ENCODE measurements around the gene MGAT2. TPM values are rescaled to one million over a fixed set of nuclear protein-coding genes. Genes with fewer than 3 reads are reported as not detected.

MGAT2 gene
- total RNA-seq, 2 experiments from 2014 or later: 23.8 to 32.2 TPM

- H3K4me1 Mint-ChIP-seq: peaks cover 40% of the 10 kb centered on the region
- intact Hi-C loops (cut with DNase I, micrococcal nuclease): loop anchor here (1.0 to 10.0 kb wide), 8 partner anchors 12 to 645 kb away; partner anchors contain the start of genes LRR1 (in 2 of the 2), MGAT2 (in 2 of the 2), RPL36AL (in 2 of the 2) and KLHDC2 (in 1 of the 2)
- H3K9me3 Mint-ChIP-seq (ENCODE audit: low read depth): no peaks in the 10 kb centered on the region
- DNase-seq: peak; percentile 99
- ChIA-PET CTCF (interaction anchor here (0.6 to 3.7 kb wide), 18 partner anchors 10 to 900 kb away, joined by 3 to 41 read pairs (median 4); partner anchors contain the start of genes LRR1, MGAT2 and RPL36AL), POLR2A (interaction anchor here (0.6 to 2.2 kb wide), 8 partner anchors 9 to 49 kb away, joined by 3 to 18 read pairs (median 4); partner anchors contain the start of genes DNAAF2, LRR1 and RPL36AL)
- peak; percentile 84 for ATAC-seq
- peak within 1 kb of the TSS; percentile 96 for H3K27ac Mint-ChIP-seq
- no peaks in the 10 kb centered on the region for H3K27me3 Mint-ChIP-seq
- peak within 1 kb of the TSS; percentile 92 for H3K4me3 Mint-ChIP-seq
- H3K36me3 Mint-ChIP-seq (ENCODE audit: low read depth): peaks cover 53% of the 10 kb centered on the region
Observed at GRCh38 chr14:49585803-49586672, 34.6 kb upstream of the MGAT2 start, which contains the start of gene RPS29. Gene RPS29, minus strand, starts transcription at chr14:49586380. Its CDS starts 34 bp downstream, at chr14:49586346.

DNA sequence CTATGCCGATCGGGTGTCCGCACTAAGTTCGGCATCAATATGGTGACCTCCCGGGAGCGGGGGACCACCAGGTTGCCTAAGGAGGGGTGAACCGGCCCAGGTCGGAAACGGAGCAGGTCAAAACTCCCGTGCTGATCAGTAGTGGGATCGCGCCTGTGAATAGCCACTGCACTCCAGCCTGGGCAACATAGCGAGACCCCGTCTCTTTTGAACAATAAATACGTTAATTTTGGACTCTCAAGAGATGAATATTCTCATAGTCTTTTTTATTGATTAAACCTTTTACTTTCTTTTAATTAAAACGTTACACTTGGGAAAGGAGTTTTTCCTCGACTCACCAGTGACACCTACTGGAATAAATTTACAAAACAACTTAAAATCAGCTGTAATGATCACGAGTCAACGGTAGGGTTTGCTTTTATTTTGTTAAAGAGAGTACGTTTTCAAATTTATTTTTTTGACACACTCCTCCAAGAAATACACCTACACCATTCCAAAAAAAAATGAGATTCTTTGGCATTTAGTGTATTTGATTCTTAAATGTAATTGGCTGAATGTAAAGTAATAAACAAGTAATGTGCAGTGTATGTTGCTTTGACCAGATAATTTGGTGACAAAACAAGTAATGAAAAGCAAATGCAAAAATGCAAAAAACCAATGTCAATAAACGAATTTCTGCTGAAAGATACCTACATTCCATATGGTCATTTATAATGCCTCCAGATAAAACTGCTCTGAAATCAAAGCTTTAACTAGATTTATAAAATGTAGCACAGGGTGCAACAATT, 33.7 kb upstream of the MGAT2 start:
- DNase-seq (peak; percentile 78), ATAC-seq (peak; percentile 33)
- POLR2A ChIA-PET: interaction anchor here (0.6 to 2.2 kb wide), 8 partner anchors 8 to 167 kb away, joined by 3 to 18 read pairs (median 5); partner anchors contain the start of genes DNAAF2, LRR1 and RPL36AL
- Mint-ChIP-seq H3K27ac (peak overlapping the region; percentile 96), H3K4me1 (peaks cover 32% of the 10 kb centered on the region), H3K9me3 (ENCODE audit: low read depth) (no peaks in the 10 kb centered on the region), H3K27me3 (no peaks in the 10 kb centered on the region), H3K4me3 (peak overlapping the region; percentile 92), H3K36me3 (ENCODE audit: low read depth) (peaks cover 45% of the 10 kb centered on the region)
- CTCF ChIA-PET: interaction anchor here (0.6 to 3.7 kb wide), 13 partner anchors 9 to 1204 kb away, joined by 3 to 41 read pairs (median 6); partner anchors contain the start of genes LRR1, MGAT2 and RPL36AL
- intact Hi-C loops (cut with DNase I, micrococcal nuclease): loop anchor here (1.0 to 10.0 kb wide), 9 partner anchors 11 to 644 kb away; partner anchors contain the start of genes LRR1 (in 2 of the 2), MGAT2 (in 2 of the 2), RPL36AL (in 2 of the 2) and KLHDC2 (in 1 of the 2)

GRCh38 chr14:49589387-49589786, 31.2 kb upstream of the MGAT2 start:
- Mint-ChIP-seq H3K9me3 (ENCODE audit: low read depth) (no peaks in the 10 kb centered on the region), H3K4me3 (no peak overlapping the region), H3K4me1 (peaks cover 8% of the 10 kb centered on the region), H3K36me3 (ENCODE audit: low read depth) (peaks cover 21% of the 10 kb centered on the region), H3K27ac (peak overlapping the region; percentile 1), H3K27me3 (no peaks in the 10 kb centered on the region)
- ChIA-PET CTCF (interaction anchor here (1.3 kb wide), 1 partner anchor 9 kb away, joined by 4 read pairs; the partner anchor contains the start of gene LRR1), POLR2A (interaction anchor here (0.6 kb wide), 1 partner anchor 31 kb away, joined by 3 read pairs; the partner anchor contains the start of genes MGAT2 and RPL36AL)
- ATAC-seq (no peak), DNase-seq (no peak)
- intact Hi-C loops (cut with DNase I, micrococcal nuclease): loop anchor here in 1 of 2 experiments (10.0 kb wide), 1 partner anchor 125 kb away; no protein-coding TSS in a partner anchor

GRCh38 chr14:49593016-49593415, 27.6 kb upstream of the MGAT2 start:
- Mint-ChIP-seq H3K9me3 (ENCODE audit: low read depth) (no peaks in the 10 kb centered on the region), H3K4me1 (peaks cover 8% of the 10 kb centered on the region), H3K4me3 (no peak overlapping the region), H3K27ac (no peak overlapping the region), H3K36me3 (ENCODE audit: low read depth) (no peaks in the 10 kb centered on the region), H3K27me3 (no peaks in the 10 kb centered on the region)
- CTCF ChIA-PET: interaction anchor here (1.7 kb wide), 1 partner anchor 131 kb away, joined by 6 read pairs; no protein-coding TSS in a partner anchor
- POLR2A ChIA-PET: no interaction called here
- no peak for DNase-seq
- no peak for ATAC-seq
- intact Hi-C loops (cut with DNase I, micrococcal nuclease): no loop called here

- Mint-ChIP-seq H3K27me3 (no peaks in the 10 kb centered on the region), H3K4me3 (no peak overlapping the region), H3K4me1 (peaks cover 8% of the 10 kb centered on the region), H3K36me3 (ENCODE audit: low read depth) (peaks cover 6% of the 10 kb centered on the region), H3K9me3 (ENCODE audit: low read depth) (no peaks in the 10 kb centered on the region), H3K27ac (no peak overlapping the region)
- DNase-seq (peak; percentile 13), ATAC-seq (no peak)
- CTCF ChIA-PET: interaction anchor here (0.6 to 3.5 kb wide), 5 partner anchors 8 to 133 kb away, joined by 3 to 41 read pairs (median 6); partner anchors contain the start of genes MGAT2, RPL36AL and RPS29
- intact Hi-C loops (cut with DNase I, micrococcal nuclease): no loop called here
- POLR2A ChIA-PET: interaction anchor here (0.6 to 1.4 kb wide), 2 partner anchors 8 to 22 kb away, joined by 3 to 6 read pairs; partner anchors contain the start of gene RPS29
Observed at GRCh38 chr14:49594347-49595091, 26.1 kb upstream of the MGAT2 start.

DNA sequence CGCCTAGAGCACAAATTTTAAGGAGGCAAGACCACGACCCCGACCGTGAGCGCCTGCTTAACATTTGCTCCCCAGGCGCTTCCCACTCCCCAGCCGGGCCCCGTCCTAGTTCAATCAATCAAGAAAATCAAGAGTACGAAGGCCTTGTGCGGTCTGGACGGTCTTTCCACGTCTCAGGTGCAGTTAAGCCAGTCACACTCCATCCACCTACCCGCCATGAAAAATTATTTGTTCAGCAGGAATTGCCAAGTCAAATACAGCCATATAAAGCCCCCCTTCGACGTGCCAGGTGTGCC, 22.5 kb upstream of the MGAT2 start:
- intact Hi-C loops (cut with DNase I, micrococcal nuclease): loop anchor here (1.0 kb wide), 4 partner anchors 12 to 170 kb away; partner anchors contain the start of genes MGAT2 (in 2 of the 2), RPL36AL (in 2 of the 2), RPS29 (in 2 of the 2) and KLHDC2 (in 1 of the 2)
- H3K27me3 Mint-ChIP-seq: no peaks in the 10 kb centered on the region
- peaks cover 19% of the 10 kb centered on the region for H3K4me1 Mint-ChIP-seq
- no peak for DNase-seq
- peak; percentile 9 for ATAC-seq
- peak overlapping the region; percentile 99 for H3K27ac Mint-ChIP-seq
- CTCF ChIA-PET: interaction anchor here (1.4 to 2.5 kb wide), 5 partner anchors 11 to 137 kb away, joined by 3 to 35 read pairs (median 10); partner anchors contain the start of genes DNAAF2, MGAT2, RPL36AL and RPS29
- H3K9me3 Mint-ChIP-seq (ENCODE audit: low read depth): no peaks in the 10 kb centered on the region
- POLR2A ChIA-PET: interaction anchor here (1.8 to 2.3 kb wide), 2 partner anchors 12 to 23 kb away, joined by 17 to 22 read pairs; partner anchors contain the start of genes MGAT2, RPL36AL and RPS29
- peaks cover 20% of the 10 kb centered on the region for H3K36me3 Mint-ChIP-seq (ENCODE audit: low read depth)
- peak overlapping the region; percentile 99 for H3K4me3 Mint-ChIP-seq

DNA sequence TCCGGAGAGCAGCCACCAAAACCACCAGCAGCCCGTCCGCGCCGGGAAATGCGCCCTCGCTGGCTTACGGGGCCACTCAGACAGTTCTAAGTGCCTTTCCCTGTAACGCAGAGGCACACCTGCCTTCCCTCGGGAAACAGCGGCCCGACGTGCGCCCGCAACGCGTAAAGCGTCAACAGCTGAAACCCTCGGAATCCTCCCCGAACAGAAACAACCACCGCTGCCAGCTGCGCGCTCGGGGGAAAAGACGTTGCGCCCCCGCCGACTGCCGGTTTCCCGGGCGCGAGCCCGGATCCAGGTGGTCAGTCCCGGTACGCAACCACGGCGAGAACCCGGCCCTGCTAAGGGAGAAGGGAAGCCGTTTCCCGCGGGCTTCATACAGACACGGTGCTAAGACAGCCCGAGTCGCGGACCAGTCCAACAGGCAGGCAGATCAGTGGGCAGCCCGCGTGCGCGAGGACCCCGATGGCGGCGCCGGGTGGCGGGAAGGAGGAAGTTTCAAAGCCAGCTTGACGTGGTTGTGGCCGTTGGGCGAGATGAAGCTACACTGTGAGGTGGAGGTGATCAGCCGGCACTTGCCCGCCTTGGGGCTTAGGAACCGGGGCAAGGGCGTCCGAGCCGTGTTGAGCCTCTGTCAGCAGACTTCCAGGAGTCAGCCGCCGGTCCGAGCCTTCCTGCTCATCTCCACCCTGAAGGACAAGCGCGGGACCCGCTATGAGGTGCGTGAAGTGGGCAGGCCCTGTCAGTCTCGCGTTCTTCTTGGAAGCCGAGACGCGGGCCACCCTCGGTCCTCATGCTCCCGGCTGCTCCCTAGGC, 21.9 kb upstream of the MGAT2 start, which contains the start of gene LRR1:
TSS of gene LRR1 (plus strand) at position 456 of the 816 bp plus-strand sequence. CDS start at position 537, 81 bp downstream.
- ATAC-seq (peak; percentile 76), DNase-seq (peak; percentile 90)
- ChIA-PET POLR2A (interaction anchor here (0.6 to 2.3 kb wide), 5 partner anchors 12 to 170 kb away, joined by 3 to 22 read pairs (median 8); partner anchors contain the start of genes DNAAF2, MGAT2, RPL36AL and RPS29), CTCF (interaction anchor here (0.6 to 2.5 kb wide), 10 partner anchors 9 to 263 kb away, joined by 3 to 35 read pairs (median 4); partner anchors contain the start of genes DNAAF2, MGAT2, RPL36AL and RPS29)
- intact Hi-C loops (cut with DNase I, micrococcal nuclease): loop anchor here (1.0 kb wide), 4 partner anchors 12 to 170 kb away; partner anchors contain the start of genes MGAT2 (in 2 of the 2), RPL36AL (in 2 of the 2), RPS29 (in 2 of the 2) and KLHDC2 (in 1 of the 2)
- Mint-ChIP-seq H3K27me3 (no peaks in the 10 kb centered on the region), H3K27ac (peak within 1 kb of the TSS; percentile 99), H3K9me3 (ENCODE audit: low read depth) (no peaks in the 10 kb centered on the region), H3K4me3 (peak within 1 kb of the TSS; percentile 99), H3K36me3 (ENCODE audit: low read depth) (peaks cover 20% of the 10 kb centered on the region), H3K4me1 (peaks cover 19% of the 10 kb centered on the region)

DNA sequence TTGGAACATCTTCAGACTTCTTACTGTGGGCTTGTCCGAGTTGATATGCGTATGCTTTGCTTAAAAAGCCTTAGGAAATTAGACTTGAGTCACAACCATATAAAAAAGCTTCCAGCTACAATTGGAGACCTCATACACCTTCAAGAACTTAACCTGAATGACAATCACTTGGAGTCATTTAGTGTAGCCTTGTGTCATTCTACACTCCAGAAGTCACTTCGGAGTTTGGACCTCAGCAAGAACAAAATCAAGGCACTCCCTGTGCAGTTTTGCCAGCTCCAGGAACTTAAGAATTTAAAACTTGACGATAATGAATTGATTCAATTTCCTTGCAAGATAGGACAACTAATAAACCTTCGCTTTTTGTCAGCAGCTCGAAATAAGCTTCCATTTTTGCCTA, 13.0 kb upstream of the MGAT2 start:
- ChIA-PET POLR2A (interaction anchor here (0.7 kb wide), 1 partner anchor 13 kb away, joined by 3 read pairs; the partner anchor contains the start of gene MGAT2), CTCF (interaction anchor here (0.7 to 1.4 kb wide), 2 partner anchors 12 to 21 kb away, joined by 4 to 5 read pairs; partner anchors contain the start of genes MGAT2 and RPL36AL)
- no peak for DNase-seq
- H3K27ac Mint-ChIP-seq: no peak overlapping the region
- H3K4me3 Mint-ChIP-seq: no peak overlapping the region
- H3K4me1 Mint-ChIP-seq: peaks cover 6% of the 10 kb centered on the region
- H3K36me3 Mint-ChIP-seq (ENCODE audit: low read depth): peaks cover 31% of the 10 kb centered on the region
- H3K27me3 Mint-ChIP-seq: no peaks in the 10 kb centered on the region
- H3K9me3 Mint-ChIP-seq (ENCODE audit: low read depth): no peaks in the 10 kb centered on the region
- ATAC-seq: no peak
- intact Hi-C loops (cut with DNase I, micrococcal nuclease): no loop called here

DNA sequence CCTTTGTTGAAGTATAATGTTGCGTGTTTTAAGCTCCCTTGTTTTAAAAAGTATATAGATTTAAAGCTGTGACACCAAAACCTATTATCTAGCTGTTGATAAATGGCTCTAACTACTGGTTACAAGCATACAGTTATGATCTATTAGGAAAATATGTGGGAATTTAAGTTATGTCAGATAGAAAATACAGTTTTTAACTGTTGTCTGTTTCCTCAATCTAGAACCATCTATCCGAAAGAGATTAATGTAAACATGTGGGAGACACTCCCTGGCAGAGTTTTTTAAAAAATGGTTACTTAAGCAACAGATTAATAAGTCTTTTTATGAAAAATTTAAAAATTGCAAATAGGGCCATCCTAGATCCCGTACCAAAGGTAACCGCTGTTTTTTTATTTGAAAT, 8.3 kb upstream of the MGAT2 start:
- CTCF ChIA-PET: interaction anchor here (1.1 kb wide), 1 partner anchor 25 kb away, joined by 3 read pairs; no protein-coding TSS in a partner anchor
- intact Hi-C loops (cut with DNase I, micrococcal nuclease): no loop called here
- H3K27me3 Mint-ChIP-seq: no peaks in the 10 kb centered on the region
- POLR2A ChIA-PET: no interaction called here
- H3K36me3 Mint-ChIP-seq (ENCODE audit: low read depth): peaks cover 27% of the 10 kb centered on the region
- no peak for DNase-seq
- no peak overlapping the region for H3K4me3 Mint-ChIP-seq
- H3K9me3 Mint-ChIP-seq (ENCODE audit: low read depth): no peaks in the 10 kb centered on the region
- ATAC-seq: no peak
- H3K4me1 Mint-ChIP-seq: peaks cover 9% of the 10 kb centered on the region
- no peak overlapping the region for H3K27ac Mint-ChIP-seq

All from activated CD4-positive, alpha-beta T cell treated with anti-CD3 and anti-CD28 coated beads for 36 hours (primary cell).